ENCODE measurements around the gene AADACL2.
"Not testable (repeated sequence)": the region's sequence is repeated elsewhere in the genome, so short reads cannot be mapped to it uniquely, and the experiment has no call there.

The AADACL2 gene

GRCh38 chr3:151766454-151766853, 32.7 kb downstream of the AADACL2 start:
- DNase-seq: no peak

- DNase-seq: no peak
These were observed 34.7 kb downstream of the AADACL2 start for GRCh38 chr3:151768393-151768930.

DNA sequence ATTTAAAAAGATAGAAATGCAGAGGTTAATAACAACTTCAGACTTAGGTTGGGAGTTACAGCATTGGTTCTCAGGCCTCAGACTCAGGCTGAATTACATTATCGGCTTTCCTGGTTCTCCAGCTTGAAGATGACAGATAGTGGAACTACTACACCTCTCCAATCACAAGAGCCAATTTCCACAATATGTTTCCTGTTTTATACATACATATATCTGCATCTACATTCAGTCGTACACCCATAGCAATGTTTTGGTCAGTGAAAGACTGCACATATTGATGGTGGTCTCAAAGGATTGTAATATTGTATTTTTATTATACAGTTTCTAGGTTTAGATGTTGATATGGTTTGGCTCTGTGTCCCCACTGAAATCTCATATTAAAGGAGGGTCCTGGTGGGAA, 35.4 kb downstream of the AADACL2 start:
- DNase-seq: no peak

GRCh38 chr3:151770956-151771355, 37.2 kb downstream of the AADACL2 start:
- no peak for DNase-seq

- DNase-seq: no peak
These were observed 39.2 kb downstream of the AADACL2 start for GRCh38 chr3:151772825-151773480.

DNA sequence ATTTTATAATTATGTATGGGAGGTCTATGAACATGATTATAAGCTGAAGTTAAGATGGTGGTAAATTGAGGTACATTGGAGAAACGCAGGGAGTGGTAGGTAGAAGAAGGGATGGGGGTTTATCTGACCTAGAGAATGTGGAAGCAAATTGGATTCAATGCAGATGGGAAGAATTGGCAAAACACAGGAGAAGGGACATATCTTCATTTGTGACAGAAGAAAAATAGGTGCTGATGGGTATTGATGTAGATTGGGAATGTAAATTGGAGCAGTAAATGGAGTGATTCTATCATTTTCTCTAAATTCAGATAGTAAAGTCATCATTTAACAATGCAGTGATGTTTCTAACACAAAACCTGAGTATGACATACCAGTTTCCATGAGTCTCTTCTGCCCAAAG, 40.5 kb downstream of the AADACL2 start:
- no peak for DNase-seq

DNA sequence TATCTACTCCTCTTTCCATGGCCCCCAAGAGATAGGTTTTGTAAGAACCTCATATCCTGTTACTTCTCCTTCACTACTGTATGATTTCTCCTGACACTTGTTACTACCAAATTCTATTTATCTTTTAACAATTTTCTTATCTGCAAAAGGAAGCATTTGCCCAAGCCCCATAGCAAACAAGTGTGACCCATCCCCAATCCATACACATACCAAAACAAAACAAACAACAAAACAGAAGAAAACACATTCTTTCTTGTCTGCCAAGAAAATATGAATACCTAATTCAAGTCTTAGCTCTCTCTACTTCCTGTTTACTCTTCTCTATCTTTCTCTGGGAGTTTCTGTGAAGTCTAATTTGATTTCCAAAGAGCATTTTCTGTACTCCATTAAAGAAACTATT, 41.2 kb downstream of the AADACL2 start:
- no peak for DNase-seq

DNA sequence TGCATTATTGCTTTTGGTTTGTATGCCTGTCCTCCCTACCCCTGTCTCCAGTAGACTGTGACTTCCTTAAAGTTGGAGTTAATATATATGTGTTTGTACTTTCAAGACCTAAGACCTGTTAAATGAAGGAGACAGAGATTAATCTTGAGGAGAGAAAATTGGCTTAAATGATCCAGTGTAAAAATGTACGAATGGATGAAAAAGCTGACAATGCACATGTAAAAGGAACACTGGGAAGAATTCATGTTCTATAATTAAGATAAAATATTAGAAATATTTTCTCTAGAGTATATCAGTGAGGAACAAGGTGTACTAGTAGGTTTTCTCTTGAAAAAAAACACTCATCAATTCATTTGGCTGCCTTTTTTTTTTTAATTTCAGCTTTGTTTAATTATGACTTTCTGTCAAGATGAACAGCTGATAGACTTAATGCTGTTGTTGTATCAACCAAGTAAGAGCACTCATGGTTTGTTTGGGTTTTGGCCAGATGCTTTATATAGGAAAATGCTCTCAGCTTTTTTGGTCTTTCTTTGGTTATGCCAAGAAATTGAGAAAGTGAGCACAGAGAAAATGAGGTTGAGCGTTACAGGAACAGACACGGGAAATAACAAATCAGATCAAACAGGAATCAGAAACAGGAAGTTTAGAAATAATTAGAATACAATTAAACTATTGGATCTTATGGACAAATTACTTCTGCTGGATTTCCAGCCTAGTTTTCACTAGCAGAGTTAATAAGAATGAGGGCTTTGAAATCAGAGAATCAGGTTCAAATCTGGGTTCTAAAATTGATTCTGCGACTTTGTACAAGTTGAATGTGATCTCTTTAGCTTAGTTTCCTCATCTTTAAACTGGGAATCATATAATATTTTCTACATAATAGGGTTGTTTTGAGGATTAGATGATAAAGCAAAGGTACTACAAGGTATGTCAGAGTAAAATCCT, 41.9 kb downstream of the AADACL2 start:
- DNase-seq: no peak

- DNase-seq: no peak
These were observed 42.6 kb downstream of the AADACL2 start for GRCh38 chr3:151776259-151776740.

DNA sequence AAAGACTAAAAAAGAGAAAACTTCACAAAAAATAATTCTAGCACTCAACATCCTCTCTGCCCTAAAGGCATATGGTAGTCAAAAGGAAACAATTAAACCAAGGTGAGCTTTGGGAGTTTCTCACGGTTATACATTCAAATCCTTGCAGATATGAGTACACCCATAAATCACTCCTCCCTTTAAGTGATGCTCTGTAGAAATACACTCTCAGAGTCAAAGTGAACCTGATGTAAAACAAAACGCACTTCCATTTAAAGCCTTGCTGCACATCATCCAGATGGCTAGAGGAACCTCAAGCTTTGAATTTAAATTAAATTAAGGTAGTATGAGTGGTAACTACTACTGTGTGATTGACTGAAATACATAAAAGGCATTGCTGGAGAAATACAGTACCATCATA, 44.2 kb downstream of the AADACL2 start:
- no peak for DNase-seq

- DNase-seq: no peak
These were observed 53.9 kb downstream of the AADACL2 start for GRCh38 chr3:151787626-151788025.

DNA sequence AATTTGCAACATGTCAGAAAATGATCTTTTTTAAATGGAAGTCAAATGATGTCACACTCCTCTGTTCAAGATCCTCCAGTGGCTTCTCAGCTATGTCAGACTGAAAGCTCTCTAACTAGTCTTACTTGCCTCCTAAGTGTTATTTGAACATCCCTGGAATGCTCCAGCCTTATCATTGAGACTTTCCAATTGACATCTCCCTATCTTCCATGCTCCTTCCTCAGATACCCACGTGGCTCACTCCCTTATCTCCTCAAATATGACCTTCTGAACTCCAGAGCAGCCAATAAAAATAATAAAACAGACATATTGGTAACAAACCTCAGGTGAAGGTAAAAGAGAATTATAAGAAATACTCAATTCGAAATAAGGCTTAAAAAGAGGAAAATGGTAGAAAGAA, 54.7 kb downstream of the AADACL2 start:
- no peak for DNase-seq

DNA sequence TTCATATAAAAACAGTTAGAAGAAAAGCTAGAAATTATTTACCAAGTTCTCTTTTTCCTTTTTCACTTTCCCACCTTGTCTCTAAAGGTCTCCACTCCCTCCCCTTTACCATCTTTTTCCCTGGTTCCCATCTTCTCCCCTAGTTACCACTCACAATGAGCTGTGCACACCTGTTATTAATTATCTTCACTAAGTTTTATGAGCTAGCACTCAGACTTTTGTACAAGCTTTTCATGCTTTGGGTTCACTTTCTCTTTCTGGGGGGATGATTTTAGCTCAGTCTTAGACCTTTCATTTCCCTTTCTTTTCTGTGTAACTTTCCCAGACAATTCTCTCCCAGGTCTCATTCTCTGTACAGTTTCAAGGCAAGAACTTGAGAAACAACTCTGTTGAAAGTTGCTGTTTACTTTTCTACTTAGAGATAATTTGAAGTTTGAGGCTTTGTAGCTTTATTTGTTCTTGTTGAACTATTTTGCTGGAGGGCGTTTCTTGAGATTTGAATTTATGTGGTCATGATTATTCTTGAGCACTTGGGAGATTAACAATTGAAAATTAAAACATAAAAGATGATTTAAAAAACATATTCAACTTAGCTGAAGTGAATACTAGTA, 56.2 kb downstream of the AADACL2 start:
- no peak for DNase-seq

DNA sequence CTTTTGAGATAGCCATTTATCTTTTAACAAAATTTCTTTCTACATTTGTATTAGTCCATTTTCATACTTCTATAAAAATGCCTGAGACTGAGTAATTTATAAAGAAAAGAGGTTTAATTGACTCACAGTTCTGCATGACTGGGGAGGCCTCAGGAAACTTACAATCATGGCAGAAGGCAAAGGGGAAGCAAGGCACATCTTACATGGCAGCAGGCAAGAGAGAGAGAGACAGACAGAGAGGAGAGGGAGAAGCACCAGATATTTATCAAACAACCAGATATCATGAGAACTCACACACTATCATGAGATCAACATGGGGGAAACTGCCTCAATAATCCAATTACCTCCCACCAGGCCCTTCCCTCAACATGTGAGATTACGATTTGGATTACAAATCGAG, 57.0 kb downstream of the AADACL2 start:
- not testable (repeated sequence) for DNase-seq

DNA sequence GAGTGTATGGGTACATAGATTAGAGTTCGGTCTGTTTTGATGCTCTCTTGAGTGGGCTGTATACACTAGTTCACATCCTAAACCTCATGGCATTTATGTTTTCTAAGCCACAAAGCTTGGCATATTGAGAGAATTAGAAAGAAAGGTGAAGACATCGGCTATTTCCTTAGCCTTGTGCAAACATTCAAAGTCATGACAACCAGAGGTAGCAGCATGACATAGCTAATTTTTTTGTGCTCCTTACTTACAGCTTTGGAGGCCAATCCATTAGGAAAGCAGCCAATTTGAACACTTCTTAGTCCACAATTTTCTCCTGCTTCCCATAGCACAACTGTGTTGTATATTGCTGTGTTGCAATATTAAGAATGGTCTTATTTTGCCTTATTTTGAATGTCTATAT, 58.7 kb downstream of the AADACL2 start:
- no peak for DNase-seq

GRCh38 chr3:151793636-151794035, 59.9 kb downstream of the AADACL2 start:
- no peak for DNase-seq

- no peak for DNase-seq
These were observed 60.4 kb downstream of the AADACL2 start for GRCh38 chr3:151794080-151794479.

GRCh38 chr3:151795276-151795675, 61.5 kb downstream of the AADACL2 start:
- no peak for DNase-seq

DNA sequence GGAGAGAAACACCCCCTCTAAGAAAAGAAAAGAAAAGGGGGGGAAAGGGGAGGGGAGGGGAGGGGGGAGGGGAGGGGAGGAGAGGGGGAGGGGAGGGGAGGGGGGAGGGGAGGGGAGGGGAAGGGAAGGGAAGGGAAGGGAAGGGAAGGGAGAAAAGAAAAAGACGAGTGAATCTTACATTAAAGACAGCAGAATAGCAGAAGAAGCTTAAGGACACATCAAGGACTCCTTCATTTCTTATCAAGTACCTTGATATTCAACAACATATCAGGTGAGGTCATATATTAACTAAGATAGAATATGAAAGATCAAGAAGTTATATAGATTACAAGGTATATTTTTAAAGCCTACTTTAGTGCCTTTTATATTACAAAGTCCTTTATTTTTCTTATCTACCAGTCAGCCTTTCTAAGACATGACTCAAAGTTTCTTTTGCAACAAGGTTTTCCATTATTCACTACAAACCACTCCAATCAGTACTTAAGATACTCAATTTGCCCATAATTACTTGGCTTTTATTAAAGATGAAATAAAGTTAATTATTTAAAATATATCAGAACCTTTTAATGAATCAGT, 62.5 kb downstream of the AADACL2 start:
- DNase-seq: no peak

- no peak for DNase-seq
These were observed 64.7 kb downstream of the AADACL2 start for GRCh38 chr3:151798466-151798865.

- no peak for DNase-seq
These were observed 66.7 kb downstream of the AADACL2 start for GRCh38 chr3:151800431-151800830.

DNA sequence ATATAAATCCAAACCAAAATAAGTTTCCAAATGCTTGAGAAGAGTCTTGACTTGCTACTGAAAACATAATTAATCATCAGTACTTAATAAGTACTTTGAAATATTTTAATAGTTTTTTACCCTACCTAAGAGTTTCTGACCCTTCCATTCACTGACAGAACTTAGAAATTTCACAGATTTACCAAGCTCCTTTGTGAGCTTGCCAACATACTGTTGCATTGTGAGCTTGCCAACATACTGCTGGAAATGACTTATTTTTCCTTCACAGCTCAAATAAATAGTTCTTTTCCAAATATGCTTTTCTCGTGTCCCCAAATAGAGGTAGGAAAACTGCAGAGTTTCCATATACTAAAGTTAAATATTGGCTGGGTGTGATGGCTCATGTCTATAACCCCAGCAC, 70.5 kb downstream of the AADACL2 start:
- DNase-seq: no peak

DNA sequence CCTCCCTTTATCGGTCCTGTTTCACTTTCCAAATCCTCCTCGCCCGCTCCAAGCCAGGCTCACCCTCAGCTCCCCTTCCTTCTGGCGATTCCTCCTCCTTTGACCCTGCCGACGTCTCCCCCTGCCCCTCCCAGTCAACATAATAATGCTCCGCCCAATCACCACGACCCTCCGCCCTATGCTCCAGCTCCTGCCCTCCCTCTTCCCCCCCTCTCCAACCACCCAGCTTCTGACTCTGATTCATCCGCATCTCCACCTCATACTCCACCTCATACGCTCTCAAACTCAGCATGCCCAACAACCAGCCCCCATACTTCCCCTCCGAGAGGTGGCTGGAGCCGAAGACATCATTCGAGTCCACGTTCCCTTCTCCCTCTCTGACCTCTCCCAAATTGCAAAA, 73.1 kb downstream of the AADACL2 start:
- no peak for DNase-seq

Measured in 8988T (cell line).